NCI-H1694 (cell line): ENCODE results near the gene B4GALNT4.
"Not testable (repeated sequence)": the region's sequence is repeated elsewhere in the genome, so short reads cannot be mapped to it uniquely, and the experiment has no call there.

Experiments
- DNase-seq: peaks from one replicate; lab custom pipeline; 2025; lab: John Stamatoyannopoulos, UW

The B4GALNT4 gene

GRCh38 chr11:406796-407650 lies 37.7 kb downstream of the B4GALNT4 start:
- no peak for DNase-seq

DNA sequence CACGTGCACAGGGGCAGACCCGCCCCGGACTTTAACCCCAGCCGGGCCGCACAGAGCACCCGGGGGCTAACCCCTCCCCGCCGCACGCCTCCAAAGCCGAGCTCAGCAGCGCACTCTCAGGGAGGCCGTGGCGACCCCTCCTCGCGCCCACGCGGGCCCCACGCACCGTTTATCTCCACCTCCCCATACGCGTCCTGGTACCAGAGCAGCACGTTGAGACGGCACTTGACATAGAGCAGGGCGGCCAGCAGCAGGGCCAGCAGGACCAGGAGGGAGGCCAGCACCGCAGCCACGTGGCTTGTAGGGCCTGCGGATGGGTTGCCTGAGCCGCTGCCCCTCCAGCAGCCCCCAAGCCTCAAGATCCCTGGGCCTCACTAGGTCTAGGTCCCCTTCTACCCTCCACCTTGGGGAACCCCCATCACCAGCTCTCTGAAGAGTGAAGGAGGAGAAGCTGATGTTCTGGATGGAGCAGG lies 38.4 kb downstream of the B4GALNT4 start:
- DNase-seq = no peak

DNA sequence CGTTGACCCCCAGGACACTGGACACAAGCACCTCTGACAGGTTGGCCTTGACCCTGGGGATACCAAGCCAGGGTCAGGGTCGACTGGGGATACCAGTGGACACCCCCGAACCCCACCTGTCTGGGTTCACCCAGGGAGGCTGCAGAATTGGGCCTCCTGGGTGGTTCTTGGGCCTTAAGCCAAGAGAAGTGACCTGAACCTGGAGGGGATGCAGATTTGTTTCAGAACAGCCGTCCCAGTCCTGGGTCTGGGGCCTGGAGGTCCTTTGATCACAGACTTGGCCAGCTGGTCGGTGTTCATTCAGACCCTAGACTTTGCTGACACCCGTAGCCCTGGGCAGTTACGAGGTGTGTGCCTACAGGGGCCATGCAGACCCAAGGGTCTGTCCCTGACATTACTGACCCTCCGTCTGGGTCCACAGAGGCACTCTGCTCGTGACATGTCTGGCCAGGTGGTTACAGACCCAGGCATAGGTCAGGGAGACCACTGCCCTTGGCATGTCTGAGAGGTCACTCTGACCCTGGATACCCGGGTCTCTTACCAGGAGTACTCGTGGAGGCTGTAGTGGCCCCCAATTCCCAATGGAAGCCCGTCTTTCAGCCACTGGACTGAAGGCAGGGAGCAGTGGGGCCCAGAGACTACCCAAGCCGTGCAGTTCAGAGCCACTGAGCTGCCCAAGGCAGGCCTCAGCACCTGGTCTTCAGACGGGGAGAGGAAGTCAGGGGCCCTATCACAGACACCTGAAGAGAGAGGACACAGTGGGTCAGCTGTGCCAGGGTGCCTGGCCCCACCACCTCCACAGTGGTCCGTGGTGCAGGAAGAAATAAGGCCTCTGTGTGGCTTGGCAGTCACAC lies 39.1 kb downstream of the B4GALNT4 start:
- DNase-seq = no peak

- no peak for DNase-seq
Measured at GRCh38 chr11:409008-409599, 39.8 kb downstream of the B4GALNT4 start.

DNA sequence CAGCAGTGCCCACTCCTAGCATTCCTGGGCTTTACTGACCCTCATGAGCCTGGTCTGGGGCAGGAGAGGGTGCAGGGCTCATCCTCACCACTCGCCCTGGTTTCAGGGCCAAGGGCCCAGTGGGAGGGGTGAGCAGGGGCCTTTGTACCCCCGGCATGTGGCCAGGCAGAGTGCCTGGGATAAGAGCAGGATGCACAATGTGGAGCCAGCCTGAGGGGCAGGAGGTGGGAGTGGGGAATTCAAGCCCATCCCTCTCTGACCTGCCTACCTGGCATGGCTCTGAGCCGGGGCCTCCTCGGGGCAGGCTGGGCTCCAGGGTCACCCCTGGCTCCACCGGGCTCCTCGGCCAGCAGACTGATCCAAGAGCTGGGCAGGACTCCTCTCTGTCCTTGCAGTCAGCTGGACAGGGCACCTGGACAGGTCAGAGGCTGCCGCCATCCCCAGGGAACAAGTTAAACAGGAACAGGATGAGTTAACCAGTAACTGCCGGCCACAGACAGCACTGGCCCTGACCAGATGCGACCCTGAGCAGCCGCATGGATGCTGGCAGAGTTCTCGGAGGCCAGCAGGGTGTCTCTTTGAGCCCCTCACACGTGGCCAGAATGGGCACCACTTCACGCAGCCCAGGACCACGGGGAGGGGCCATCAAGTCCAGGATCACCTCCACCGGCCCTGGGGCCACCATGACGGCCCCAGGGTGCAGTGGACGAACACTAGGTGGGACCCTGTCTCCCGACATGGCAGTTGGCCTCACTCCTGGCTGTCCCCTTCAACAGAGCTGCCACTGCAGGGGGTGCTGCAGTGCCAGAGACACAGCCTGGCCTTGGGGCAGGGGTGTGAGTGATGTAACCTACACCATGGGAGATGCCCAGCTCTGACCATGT lies 40.5 kb downstream of the B4GALNT4 start:
- DNase-seq = no peak

- DNase-seq = not testable (repeated sequence)
Measured at GRCh38 chr11:410711-411110, 41.4 kb downstream of the B4GALNT4 start.

- DNase-seq = not testable (repeated sequence)
Measured at GRCh38 chr11:411520-411919, 42.2 kb downstream of the B4GALNT4 start.

GRCh38 chr11:412641-413119 lies 43.4 kb downstream of the B4GALNT4 start:
- DNase-seq = no peak

- no peak for DNase-seq
Measured at GRCh38 chr11:413120-414081, 44.1 kb downstream of the B4GALNT4 start.

- DNase-seq = no peak
Measured at GRCh38 chr11:414318-414857, 45.1 kb downstream of the B4GALNT4 start.

DNA sequence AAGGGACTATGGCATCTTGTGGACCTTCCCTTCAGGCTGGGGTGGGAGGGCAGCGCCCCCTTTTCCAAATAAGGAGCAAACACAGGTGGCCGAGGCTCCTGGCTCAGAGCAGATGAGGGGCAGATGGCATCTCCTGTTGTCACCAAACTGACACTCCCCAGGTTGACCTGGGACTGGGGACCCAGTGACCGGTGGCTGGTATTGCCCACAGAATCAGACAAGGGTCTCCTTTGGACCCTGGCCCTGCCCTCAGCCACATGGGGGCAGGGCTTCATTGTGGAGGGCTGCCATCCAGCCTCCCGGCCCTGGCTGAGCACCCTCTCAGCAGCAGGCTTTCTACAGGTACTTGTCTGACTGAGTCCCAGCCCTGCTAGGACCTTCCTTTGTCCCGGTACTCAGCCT lies 46.3 kb downstream of the B4GALNT4 start:
- DNase-seq = no peak

- no peak for DNase-seq
Measured at GRCh38 chr11:416051-416756, 46.9 kb downstream of the B4GALNT4 start.

GRCh38 chr11:416757-417621 lies 47.7 kb downstream of the B4GALNT4 start:
- DNase-seq = no peak

- DNase-seq = no peak
Measured at GRCh38 chr11:417652-418342, 48.5 kb downstream of the B4GALNT4 start.

- DNase-seq = no peak
Measured at GRCh38 chr11:418343-419247, 49.3 kb downstream of the B4GALNT4 start.

DNA sequence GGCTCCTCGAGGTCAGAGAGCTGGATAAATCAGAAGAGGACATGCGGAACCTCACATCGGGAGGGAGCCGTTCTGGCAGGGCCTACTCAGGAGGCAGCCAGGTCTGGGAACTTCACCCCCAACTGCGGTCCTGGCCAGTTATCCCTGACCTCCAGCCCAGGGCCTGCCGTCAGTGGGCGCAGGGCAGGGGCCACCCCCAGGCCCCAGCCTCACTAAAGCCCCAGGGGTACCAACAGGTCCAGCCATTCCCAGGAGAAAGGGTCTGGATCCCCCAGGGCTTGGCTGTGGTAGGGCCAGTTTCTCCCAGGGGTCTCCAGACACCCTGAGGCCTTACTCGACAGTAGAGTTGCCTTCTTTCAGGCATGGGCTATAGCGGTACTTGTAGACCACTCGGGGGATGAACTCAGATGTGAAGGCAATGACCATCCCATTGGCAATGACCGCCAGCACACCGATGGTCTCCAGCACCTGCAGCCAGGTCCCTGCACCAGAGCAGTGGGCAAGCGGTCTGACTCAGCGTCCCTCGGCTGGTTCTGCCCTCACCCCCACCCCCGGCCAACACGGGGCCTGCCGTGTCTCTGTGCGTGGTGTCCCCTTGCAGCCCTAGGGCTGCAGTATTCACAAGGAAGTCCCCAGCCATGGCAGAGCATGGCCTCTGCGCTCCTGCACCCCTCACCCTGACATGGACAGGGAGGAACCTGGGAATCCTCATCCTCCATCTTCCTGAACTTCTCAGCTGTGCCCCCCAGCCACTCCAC lies 50.1 kb downstream of the B4GALNT4 start:
- DNase-seq = no peak
